AG04449 (cell line): Measurements from ENCODE around the gene UFD1.

ENCODE experiments used
- CTCF ChIA-PET: fragments of 350-600 bp; formaldehyde crosslinking; extraction: SDS; loops from one replicate; lab custom pipeline; 2021; ENCODE audit warnings: antibody characterized with exemption; lab: Yijun Ruan, JAX
- POLR2A ChIA-PET: fragments of 400-600, 350-600 bp; formaldehyde crosslinking; extraction: SDS; loops from one replicate; lab custom pipeline; 2020; ENCODE audit warnings: antibody characterized with exemption, inconsistent platforms; lab: Yijun Ruan, JAX
- DNase-seq: peaks from one replicate; pipeline ENCODE4 v3.0.0-alpha.2; 2010; ENCODE audit warnings: low read depth, low spot score
- H3K4me3 ChIP-seq: 2 replicates; pipeline ENCODE4 v1.5.1; 2011; ENCODE audit warnings: low read depth, mild to moderate bottlenecking, control low read depth, low read length
- CTCF ChIP-seq: IDR thresholded peaks from one replicate; pipeline ENCODE4 v1.5.1; 2011; ENCODE audit warnings: mild to moderate bottlenecking, moderate library complexity, low read length, control low read depth, inconsistent platforms; ENCODE audit not compliant: insufficient read depth; ENCODE audit errors: missing control alignments

Gene UFD1

GRCh38 chr22:19504900-19505734 lies 26.1 kb upstream of the UFD1 start:
- CTCF ChIA-PET = interaction anchor here (1.2 kb wide), 1 partner anchor 125 kb away, joined by 3 read pairs; no protein-coding TSS in a partner anchor
- POLR2A ChIA-PET = no interaction called here

GRCh38 chr22:19503869-19504268 lies 24.9 kb upstream of the UFD1 start:
- CTCF ChIA-PET = no interaction called here
- POLR2A ChIA-PET = no interaction called here
- no peak for DNase-seq
- H3K4me3 ChIP-seq = no peak overlapping the region
- no peak for TF ChIP-seq CTCF

More at GRCh38 chr22:19504900-19505734, 26.1 kb upstream of the UFD1 start:
- DNase-seq = no peak
- no peak for TF ChIP-seq CTCF
- no peak overlapping the region for H3K4me3 ChIP-seq

GRCh38 chr22:19503367-19503766 lies 24.4 kb upstream of the UFD1 start:
- DNase-seq = no peak
- CTCF ChIA-PET = no interaction called here
- no peak for TF ChIP-seq CTCF
- no peak overlapping the region for H3K4me3 ChIP-seq
- POLR2A ChIA-PET = no interaction called here

GRCh38 chr22:19501897-19502447 lies 23.0 kb upstream of the UFD1 start:
- no peak for TF ChIP-seq CTCF
- CTCF ChIA-PET = interaction anchor here (1.5 to 2.0 kb wide), 3 partner anchors 15 to 130 kb away, joined by 4 to 10 read pairs (median 4); no protein-coding TSS in a partner anchor
- POLR2A ChIA-PET = no interaction called here

GRCh38 chr22:19499880-19500242 lies 20.9 kb upstream of the UFD1 start:
- ChIA-PET POLR2A (no interaction called here), CTCF (interaction anchor here (0.9 to 1.0 kb wide), 2 partner anchors 14 to 130 kb away, joined by 3 read pairs; no protein-coding TSS in a partner anchor)
- no peak for TF ChIP-seq CTCF
- DNase-seq = no peak
- H3K4me3 ChIP-seq = no peak overlapping the region

More at GRCh38 chr22:19501897-19502447, 23.0 kb upstream of the UFD1 start:
- DNase-seq = no peak
- H3K4me3 ChIP-seq = no peak overlapping the region

GRCh38 chr22:19499236-19499879 lies 20.4 kb upstream of the UFD1 start:
- no peak for DNase-seq
- no peak overlapping the region for H3K4me3 ChIP-seq
- TF ChIP-seq CTCF = no peak
- CTCF ChIA-PET = interaction anchor here (0.9 to 4.2 kb wide), 2 partner anchors 130 to 131 kb away, joined by 3 to 66 read pairs; no protein-coding TSS in a partner anchor
- POLR2A ChIA-PET = no interaction called here
